ENCODE measurements around the gene SDK1.

GRCh38 chr7:3888096-3888495 is 587.0 kb downstream of the SDK1 start:
- TF ChIP-seq MYC (IDR thresholded peaks at IDR 0.05; ENCODE audit: low read depth, low read length) (no peak), CTCF (IDR thresholded peaks at IDR 0.05; ENCODE audit: low read depth, low read length) (no peak), POLR2A (IDR thresholded peaks at IDR 0.05; ENCODE audit: extremely low read depth, insufficient read length) (no peak)

Data from NB4 (cell line).